PFSK-1 (cell line): ENCODE measurements around the gene TNFAIP2. TPM values are rescaled to one million over a fixed set of nuclear protein-coding genes. Genes with fewer than 3 reads are reported as not detected.
A peak's percentile ranks its signal among the peaks of the same experiment; 100 is the strongest.

Experiments used
- FOXP2 ChIP-seq: optimal IDR thresholded peaks from 2 replicates; pipeline ENCODE3; 2011; ENCODE audit warnings: borderline replicate concordance, control low read depth, inconsistent platforms; ENCODE audit not compliant: insufficient read depth; ENCODE audit errors: extremely low read length, extremely low read depth
- POLR2AphosphoS5 ChIP-seq: IDR thresholded peaks from 2 replicates; pipeline ENCODE4 v1.6.1; 2012; ENCODE audit warnings: low read depth, mild to moderate bottlenecking, control low read depth, low read length, moderate library complexity
- SIN3A ChIP-seq: IDR thresholded peaks from 2 replicates; pipeline ENCODE4 v1.6.1; 2012; ENCODE audit warnings: mild to moderate bottlenecking, low read length, moderate library complexity, borderline replicate concordance; ENCODE audit not compliant: insufficient read depth
- TAF1 ChIP-seq: IDR thresholded peaks from 2 replicates; pipeline ENCODE4 v1.6.1; 2012; ENCODE audit warnings: low read length, control low read depth, borderline replicate concordance; ENCODE audit not compliant: insufficient read depth
- polyA plus RNA-seq: library from polyadenylated mRNA; unstranded; fragments of >200 nt; gene quantifications from one replicate; pipeline ENCODE4 v1.2.1, GENCODE V29; 2012; ENCODE audit warnings: low read depth, missing spikeins; ENCODE audit not compliant: insufficient read length
- TF ChIP-seq, protein P1 (sequence below), 2 experiments: IDR thresholded peaks; 2 replicates each; pipeline versions ENCODE4 v1.6.1 to v1.8.0; 2011 to 2012; ENCODE audit warnings: low read depth in 2 of 2, low read length in 2 of 2, control low read depth in 1 of 2, inconsistent platforms in 1 of 2, mild to moderate bottlenecking in 1 of 2, moderate library complexity in 1 of 2; ENCODE audit not compliant: insufficient read depth in 1 of 2

Gene TNFAIP2, protein sequence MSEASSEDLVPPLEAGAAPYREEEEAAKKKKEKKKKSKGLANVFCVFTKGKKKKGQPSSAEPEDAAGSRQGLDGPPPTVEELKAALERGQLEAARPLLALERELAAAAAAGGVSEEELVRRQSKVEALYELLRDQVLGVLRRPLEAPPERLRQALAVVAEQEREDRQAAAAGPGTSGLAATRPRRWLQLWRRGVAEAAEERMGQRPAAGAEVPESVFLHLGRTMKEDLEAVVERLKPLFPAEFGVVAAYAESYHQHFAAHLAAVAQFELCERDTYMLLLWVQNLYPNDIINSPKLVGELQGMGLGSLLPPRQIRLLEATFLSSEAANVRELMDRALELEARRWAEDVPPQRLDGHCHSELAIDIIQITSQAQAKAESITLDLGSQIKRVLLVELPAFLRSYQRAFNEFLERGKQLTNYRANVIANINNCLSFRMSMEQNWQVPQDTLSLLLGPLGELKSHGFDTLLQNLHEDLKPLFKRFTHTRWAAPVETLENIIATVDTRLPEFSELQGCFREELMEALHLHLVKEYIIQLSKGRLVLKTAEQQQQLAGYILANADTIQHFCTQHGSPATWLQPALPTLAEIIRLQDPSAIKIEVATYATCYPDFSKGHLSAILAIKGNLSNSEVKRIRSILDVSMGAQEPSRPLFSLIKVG
- polyA plus RNA-seq, result 1.1 TPM

GRCh38 chr14:103122947-103123633 is at the start of gene TNFAIP2:
Gene TNFAIP2, plus strand, starts transcription at chr14:103123461. Its CDS starts 2,997 bp downstream, at chr14:103126458.
- TF ChIP-seq FOXP2, result no peak
- no peak for TF ChIP-seq TAF1
- TF ChIP-seq, protein P1, sequence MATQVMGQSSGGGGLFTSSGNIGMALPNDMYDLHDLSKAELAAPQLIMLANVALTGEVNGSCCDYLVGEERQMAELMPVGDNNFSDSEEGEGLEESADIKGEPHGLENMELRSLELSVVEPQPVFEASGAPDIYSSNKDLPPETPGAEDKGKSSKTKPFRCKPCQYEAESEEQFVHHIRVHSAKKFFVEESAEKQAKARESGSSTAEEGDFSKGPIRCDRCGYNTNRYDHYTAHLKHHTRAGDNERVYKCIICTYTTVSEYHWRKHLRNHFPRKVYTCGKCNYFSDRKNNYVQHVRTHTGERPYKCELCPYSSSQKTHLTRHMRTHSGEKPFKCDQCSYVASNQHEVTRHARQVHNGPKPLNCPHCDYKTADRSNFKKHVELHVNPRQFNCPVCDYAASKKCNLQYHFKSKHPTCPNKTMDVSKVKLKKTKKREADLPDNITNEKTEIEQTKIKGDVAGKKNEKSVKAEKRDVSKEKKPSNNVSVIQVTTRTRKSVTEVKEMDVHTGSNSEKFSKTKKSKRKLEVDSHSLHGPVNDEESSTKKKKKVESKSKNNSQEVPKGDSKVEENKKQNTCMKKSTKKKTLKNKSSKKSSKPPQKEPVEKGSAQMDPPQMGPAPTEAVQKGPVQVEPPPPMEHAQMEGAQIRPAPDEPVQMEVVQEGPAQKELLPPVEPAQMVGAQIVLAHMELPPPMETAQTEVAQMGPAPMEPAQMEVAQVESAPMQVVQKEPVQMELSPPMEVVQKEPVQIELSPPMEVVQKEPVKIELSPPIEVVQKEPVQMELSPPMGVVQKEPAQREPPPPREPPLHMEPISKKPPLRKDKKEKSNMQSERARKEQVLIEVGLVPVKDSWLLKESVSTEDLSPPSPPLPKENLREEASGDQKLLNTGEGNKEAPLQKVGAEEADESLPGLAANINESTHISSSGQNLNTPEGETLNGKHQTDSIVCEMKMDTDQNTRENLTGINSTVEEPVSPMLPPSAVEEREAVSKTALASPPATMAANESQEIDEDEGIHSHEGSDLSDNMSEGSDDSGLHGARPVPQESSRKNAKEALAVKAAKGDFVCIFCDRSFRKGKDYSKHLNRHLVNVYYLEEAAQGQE (IDR thresholded peaks at IDR 0.05; ENCODE audit: insufficient read depth in 1 of 2, low read depth in 2 of 2, low read length in 2 of 2), result no peak
- TF ChIP-seq POLR2AphosphoS5, result no peak
- TF ChIP-seq SIN3A, result no peak

- TF ChIP-seq, protein P1 (IDR thresholded peaks at IDR 0.05; ENCODE audit: insufficient read depth in 1 of 2, low read depth in 2 of 2, low read length in 2 of 2), result no peak
- TF ChIP-seq SIN3A (no peak), POLR2AphosphoS5 (no peak), TAF1 (no peak), FOXP2 (no peak)
These were observed 49.2 kb upstream of the TNFAIP2 start for GRCh38 chr14:103073876-103074728.

DNA sequence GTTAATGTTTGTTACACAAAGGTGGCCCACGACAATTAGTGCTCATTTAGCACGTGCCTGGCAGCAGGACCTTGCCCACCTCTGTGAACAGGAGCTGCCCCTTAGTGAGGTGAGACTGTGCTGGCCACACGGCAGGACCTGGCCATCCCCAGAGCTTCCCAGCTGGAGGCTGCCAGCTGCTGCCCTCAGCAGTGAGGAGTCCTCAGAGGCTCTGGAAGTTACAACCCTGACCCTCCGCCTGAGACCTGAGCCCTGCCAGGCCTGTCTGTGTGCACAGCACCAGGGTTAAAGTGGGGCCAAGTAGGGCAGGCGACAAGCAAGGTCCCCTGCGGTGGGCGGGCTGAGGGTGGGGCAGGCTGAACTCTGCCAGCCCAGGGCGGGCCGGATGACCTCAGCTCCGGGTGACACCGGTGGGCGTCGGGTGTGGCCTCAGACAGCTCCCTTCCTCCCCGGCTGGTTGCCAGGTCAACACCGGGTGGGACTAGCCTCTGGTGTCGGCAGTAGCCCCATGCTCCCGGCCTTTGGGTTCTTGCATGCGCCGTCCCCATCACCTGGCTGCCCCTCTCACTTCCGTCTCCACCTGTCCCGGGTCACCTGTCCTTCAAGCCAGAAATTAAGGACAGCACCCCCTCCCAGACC is 48.4 kb upstream of the TNFAIP2 start:
- TF ChIP-seq, protein P1 (IDR thresholded peaks at IDR 0.05; ENCODE audit: insufficient read depth in 1 of 2, low read depth in 2 of 2, low read length in 2 of 2), result no peak
- peak; percentile 25 for TF ChIP-seq FOXP2

DNA sequence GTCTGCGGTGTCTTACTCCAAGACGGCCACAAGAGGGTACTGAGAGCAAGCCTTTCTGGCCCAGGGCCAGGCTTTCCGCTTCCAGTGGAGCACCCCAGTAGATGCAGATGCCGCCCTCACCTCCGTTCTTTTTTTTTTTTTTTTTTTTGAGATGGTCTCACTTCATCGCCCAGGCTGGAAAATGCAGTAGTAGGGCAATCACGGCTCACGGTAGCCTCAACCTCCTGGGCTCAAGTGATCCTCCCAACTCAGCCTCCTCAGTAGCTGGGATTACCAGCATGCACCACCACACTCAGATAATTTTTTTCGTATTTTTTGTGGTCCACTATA is 44.9 kb upstream of the TNFAIP2 start:
- TF ChIP-seq FOXP2 (no peak), SIN3A (no peak), TAF1 (no peak), POLR2AphosphoS5 (no peak)
- TF ChIP-seq, protein P1 (IDR thresholded peaks at IDR 0.05; ENCODE audit: insufficient read depth in 1 of 2, low read depth in 2 of 2, low read length in 2 of 2), result no peak
